ENCODE measurements around the gene GALNTL6. TPM values are rescaled to one million over a fixed set of nuclear protein-coding genes. Genes with fewer than 3 reads are reported as not detected.

Gene GALNTL6
- total and polyA plus RNA-seq, 2 donors (not counting 3 experiments of a cell fraction or from before 2014, with no cell fraction given): not detected

DNA sequence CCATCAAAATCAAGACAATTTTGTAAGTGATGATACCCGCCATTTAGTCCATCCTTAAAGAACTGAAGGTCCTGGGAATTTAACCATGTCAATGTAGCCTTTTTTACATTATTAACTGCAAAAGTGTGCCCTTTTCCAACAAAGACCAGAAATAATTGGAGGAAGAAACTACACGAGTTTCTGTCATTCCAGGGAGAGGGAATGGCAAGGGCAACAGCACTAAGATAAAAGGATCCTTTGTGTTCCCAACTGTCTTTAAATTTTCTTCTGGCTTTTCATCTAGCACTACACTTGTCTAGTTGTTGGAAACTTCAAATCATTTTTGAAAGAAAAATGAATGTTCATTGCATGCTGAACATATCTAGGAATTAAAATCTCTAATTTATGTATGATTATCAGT lies 286.2 kb downstream of the GALNTL6 start:
- H4K20me1 ChIP-seq (replicated peaks; ENCODE audit: control insufficient read depth, extremely low read depth, insufficient read depth, low read length): no peaks in the 10 kb centered on the region
- no peaks in the 10 kb centered on the region for H3K79me2 ChIP-seq (ENCODE audit: control insufficient read depth, insufficient read depth, low read length)
- no peak overlapping the region for H3K4me2 ChIP-seq (ENCODE audit: insufficient read depth, low read length)
- H3K4me1 ChIP-seq (ENCODE audit: control insufficient read depth, extremely low read depth, insufficient read depth, low read length): no peaks in the 10 kb centered on the region
- TF ChIP-seq, protein P1, sequence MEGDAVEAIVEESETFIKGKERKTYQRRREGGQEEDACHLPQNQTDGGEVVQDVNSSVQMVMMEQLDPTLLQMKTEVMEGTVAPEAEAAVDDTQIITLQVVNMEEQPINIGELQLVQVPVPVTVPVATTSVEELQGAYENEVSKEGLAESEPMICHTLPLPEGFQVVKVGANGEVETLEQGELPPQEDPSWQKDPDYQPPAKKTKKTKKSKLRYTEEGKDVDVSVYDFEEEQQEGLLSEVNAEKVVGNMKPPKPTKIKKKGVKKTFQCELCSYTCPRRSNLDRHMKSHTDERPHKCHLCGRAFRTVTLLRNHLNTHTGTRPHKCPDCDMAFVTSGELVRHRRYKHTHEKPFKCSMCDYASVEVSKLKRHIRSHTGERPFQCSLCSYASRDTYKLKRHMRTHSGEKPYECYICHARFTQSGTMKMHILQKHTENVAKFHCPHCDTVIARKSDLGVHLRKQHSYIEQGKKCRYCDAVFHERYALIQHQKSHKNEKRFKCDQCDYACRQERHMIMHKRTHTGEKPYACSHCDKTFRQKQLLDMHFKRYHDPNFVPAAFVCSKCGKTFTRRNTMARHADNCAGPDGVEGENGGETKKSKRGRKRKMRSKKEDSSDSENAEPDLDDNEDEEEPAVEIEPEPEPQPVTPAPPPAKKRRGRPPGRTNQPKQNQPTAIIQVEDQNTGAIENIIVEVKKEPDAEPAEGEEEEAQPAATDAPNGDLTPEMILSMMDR (IDR thresholded peaks at IDR 0.05; ENCODE audit: extremely low read depth in 1 of 2, insufficient read depth in 1 of 2, low read depth in 1 of 2, low read length in 2 of 2): no peak
- TF ChIP-seq POLR2AphosphoS5 (IDR thresholded peaks at IDR 0.05; ENCODE audit: insufficient read depth, low read depth, low read length) (no peak), EZH2 (IDR thresholded peaks at IDR 0.05; ENCODE audit: borderline replicate concordance, low read depth, low read length, severe bottlenecking) (no peak), FOS (IDR thresholded peaks at IDR 0.05; ENCODE audit: borderline replicate concordance, insufficient read depth, low read length) (no peak), JUN (IDR thresholded peaks at IDR 0.05; ENCODE audit: borderline replicate concordance, insufficient read depth, insufficient read length, low read depth) (no peak), POLR2A (IDR thresholded peaks at IDR 0.05; ENCODE audit: low read depth, low read length) (no peak), GATA2 (IDR thresholded peaks at IDR 0.05; ENCODE audit: insufficient read depth, insufficient read length, low read depth, low read length) (no peak), MYC (IDR thresholded peaks at IDR 0.05; ENCODE audit: low read depth, low read length) (no peak)
- TF ChIP-seq, protein P2, sequence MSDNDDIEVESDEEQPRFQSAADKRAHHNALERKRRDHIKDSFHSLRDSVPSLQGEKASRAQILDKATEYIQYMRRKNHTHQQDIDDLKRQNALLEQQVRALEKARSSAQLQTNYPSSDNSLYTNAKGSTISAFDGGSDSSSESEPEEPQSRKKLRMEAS (IDR thresholded peaks at IDR 0.05; ENCODE audit: insufficient read depth, insufficient read length): no peak
- dilution Hi-C loops (cut with MboI; ENCODE audit: extremely low pct_ligation_motif_present, low sequenced_read_pairs): no loop called here
- no TSS peak for BruUV-seq (replicated peaks)
- FAIRE-seq (no peak), DNase-seq (ENCODE audit: low read depth, low spot score) (no peak)
- POLR2A ChIA-PET: no interaction called here
- intact Hi-C loops (cut with micrococcal nuclease): no loop called here
- H3K4me3 ChIP-seq (replicated peaks in 1 of 3; ENCODE audit: insufficient read depth in 1 of 3, low read depth in 1 of 3, low read length in 3 of 3): no peak overlapping the region
- H3K27me3 ChIP-seq (ENCODE audit: control insufficient read depth in 2 of 2, insufficient read depth in 2 of 2, low read length in 2 of 2): no peaks in the 10 kb centered on the region
- H3K9ac ChIP-seq (replicated peaks; ENCODE audit: extremely low read depth, insufficient read depth, low read length): no peak overlapping the region
- CTCF ChIA-PET: no interaction called here
- no peak overlapping the region for H2AFZ ChIP-seq (ENCODE audit: low read depth, low read length)
- no peaks in the 10 kb centered on the region for H3K36me3 ChIP-seq (ENCODE audit: control insufficient read depth in 2 of 2, extremely low read depth in 1 of 2, insufficient read depth in 2 of 2, low read length in 2 of 2)
- H3K27ac ChIP-seq (ENCODE audit: insufficient read depth, low read depth, low read length): no peak overlapping the region
- peaks cover 2% of the 10 kb centered on the region for H3K9me3 ChIP-seq (replicated peaks; ENCODE audit: control insufficient read depth, insufficient read depth, low read length)
- no peaks in the 10 kb centered on the region for H3K9me1 ChIP-seq (replicated peaks; ENCODE audit: control insufficient read depth, extremely low read depth, insufficient read depth, low read length)

Data from endothelial cell of umbilical vein (primary cell).